Body of pancreas (tissue), 4 donors: ENCODE results near the gene RPL3.

Experiments
- POLR2A ChIP-seq, 3 donors: fragments of 450-650 bp; IDR thresholded peaks; one replicate each; pipeline ENCODE4 v1.6.1; 2016; ENCODE audit warnings: antibody characterized with exemption in 3 of 3, mild to moderate bottlenecking in 2 of 3
- TF ChIP-seq, protein P1 (sequence below), 7 experiments: fragments of 450-650 bp in 4 of 7; fragments of 200-600 bp in 3 of 7; sonication (generic) in 3 of 7; IDR thresholded peaks; one replicate each; pipeline ENCODE4 v1.5.1; 2016 to 2019; ENCODE audit warnings: antibody characterized with exemption in 7 of 7

DNA sequence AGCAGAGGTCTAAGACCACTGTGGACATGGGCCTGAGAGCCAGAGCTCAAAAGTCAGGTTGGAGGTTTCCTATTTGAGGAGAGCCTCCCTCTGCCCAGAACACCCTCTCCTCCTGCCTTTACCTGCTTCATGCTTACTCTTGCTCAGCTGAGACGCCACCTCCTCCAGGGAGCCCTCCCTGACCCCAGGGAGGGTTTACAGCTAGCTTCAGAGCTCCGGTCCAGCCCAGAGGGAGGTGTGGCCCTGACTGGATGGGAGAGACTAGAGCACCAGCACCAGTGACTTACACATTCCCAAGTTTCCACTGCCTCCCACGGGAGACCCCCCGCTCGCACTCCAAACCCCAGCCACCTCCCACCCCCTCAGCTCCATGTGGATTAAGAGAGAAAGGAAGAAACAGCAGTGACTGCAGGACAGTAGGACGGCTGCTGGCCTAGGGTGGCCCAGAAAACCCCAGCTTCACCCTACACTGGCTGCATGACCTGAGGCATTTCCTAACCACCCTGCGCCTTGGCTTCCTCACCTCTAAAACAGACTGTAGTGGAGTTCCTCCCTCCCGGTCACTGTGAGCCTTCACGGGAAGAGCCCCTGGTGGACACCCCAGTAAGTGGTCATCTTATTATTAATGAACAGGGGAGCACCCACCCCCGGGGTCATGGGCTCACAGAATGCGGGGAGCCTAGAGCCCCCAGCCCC, 50.2 kb downstream of the RPL3 start:
- TF ChIP-seq, protein P1, sequence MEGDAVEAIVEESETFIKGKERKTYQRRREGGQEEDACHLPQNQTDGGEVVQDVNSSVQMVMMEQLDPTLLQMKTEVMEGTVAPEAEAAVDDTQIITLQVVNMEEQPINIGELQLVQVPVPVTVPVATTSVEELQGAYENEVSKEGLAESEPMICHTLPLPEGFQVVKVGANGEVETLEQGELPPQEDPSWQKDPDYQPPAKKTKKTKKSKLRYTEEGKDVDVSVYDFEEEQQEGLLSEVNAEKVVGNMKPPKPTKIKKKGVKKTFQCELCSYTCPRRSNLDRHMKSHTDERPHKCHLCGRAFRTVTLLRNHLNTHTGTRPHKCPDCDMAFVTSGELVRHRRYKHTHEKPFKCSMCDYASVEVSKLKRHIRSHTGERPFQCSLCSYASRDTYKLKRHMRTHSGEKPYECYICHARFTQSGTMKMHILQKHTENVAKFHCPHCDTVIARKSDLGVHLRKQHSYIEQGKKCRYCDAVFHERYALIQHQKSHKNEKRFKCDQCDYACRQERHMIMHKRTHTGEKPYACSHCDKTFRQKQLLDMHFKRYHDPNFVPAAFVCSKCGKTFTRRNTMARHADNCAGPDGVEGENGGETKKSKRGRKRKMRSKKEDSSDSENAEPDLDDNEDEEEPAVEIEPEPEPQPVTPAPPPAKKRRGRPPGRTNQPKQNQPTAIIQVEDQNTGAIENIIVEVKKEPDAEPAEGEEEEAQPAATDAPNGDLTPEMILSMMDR (IDR thresholded peaks at IDR 0.05), result no peak
- no peak for TF ChIP-seq POLR2A (IDR thresholded peaks at IDR 0.05)
